ENCODE measurements around the gene VCY.
"Not testable (repeated sequence)": the region's sequence is repeated elsewhere in the genome, so short reads cannot be mapped to it uniquely, and the experiment has no call there.

Gene VCY
- long read RNA-seq = 0 reads

DNA sequence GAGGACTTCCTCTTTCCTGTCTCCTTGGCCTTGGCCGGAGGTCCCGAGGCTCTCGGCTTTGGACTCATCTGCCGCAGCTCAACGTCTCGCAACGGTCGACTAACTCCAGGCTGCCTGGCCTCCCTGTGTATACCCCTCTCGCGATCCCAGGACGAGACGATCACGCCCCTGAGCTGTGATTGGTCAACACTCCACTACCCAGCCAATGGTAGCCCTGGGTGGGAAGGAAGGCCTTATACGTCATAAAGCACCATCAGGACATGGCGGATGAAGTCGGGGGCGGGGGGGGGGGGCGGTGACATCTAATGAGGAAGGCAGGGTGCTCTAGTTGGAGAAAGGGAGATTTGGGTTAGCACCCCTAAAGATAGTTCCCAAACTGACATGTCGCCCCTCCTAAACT, at the start of gene VCY:
Gene VCY (minus strand): TSS at position 101 of the 400 bp plus-strand sequence. CDS start 33 bp downstream, at position 68.
- not testable (repeated sequence) for H3K4me3 ChIP-seq (replicated peaks; ENCODE audit: insufficient read depth, low read length); H3K27ac ChIP-seq (replicated peaks); DNase-seq (ENCODE audit: low read depth in 1 of 2, low spot score in 1 of 2); H3K27me3 ChIP-seq (ENCODE audit: insufficient read depth, poor library complexity, severe bottlenecking)

DNA sequence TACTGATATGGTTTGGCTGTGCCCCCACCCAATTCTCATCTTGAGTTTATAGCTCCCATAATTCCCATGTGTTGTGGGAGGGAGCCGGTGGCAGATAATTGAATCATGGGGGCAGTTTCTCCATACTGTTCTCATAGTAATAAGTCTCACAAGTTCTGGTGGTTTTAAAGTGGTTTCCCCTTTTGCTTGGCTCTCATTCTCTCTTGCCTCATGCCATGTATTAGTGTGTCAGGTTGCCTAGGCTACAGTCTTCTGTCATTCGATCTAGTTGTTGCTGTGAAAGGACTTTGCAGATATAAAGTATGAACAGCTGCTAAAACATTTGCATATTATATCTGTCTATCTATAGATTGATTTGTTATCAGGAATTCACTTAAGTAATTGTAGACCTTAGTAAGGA, 44.1 kb upstream of the VCY start:
- not testable (repeated sequence) for DNase-seq (ENCODE audit: low read depth in 1 of 2, low spot score in 1 of 2); H3K27me3 ChIP-seq (ENCODE audit: insufficient read depth, poor library complexity, severe bottlenecking); H3K27ac ChIP-seq (replicated peaks); H3K4me3 ChIP-seq (replicated peaks; ENCODE audit: insufficient read depth, low read length)

DNA sequence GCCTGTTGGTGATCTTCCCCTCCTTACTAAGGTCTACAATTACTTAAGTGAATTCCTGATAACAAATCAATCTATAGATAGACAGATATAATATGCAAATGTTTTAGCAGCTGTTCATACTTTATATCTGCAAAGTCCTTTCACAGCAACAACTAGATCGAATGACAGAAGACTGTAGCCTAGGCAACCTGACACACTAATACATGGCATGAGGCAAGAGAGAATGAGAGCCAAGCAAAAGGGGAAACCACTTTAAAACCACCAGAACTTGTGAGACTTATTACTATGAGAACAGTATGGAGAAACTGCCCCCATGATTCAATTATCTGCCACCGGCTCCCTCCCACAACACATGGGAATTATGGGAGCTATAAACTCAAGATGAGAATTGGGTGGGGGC, 25.6 kb upstream of the VCY start:
- DNase-seq (ENCODE audit: low read depth in 1 of 2, low spot score in 1 of 2); H3K4me3 ChIP-seq (replicated peaks; ENCODE audit: insufficient read depth, low read length); H3K27ac ChIP-seq (replicated peaks); H3K27me3 ChIP-seq (ENCODE audit: insufficient read depth, poor library complexity, severe bottlenecking): not testable (repeated sequence)

DNA sequence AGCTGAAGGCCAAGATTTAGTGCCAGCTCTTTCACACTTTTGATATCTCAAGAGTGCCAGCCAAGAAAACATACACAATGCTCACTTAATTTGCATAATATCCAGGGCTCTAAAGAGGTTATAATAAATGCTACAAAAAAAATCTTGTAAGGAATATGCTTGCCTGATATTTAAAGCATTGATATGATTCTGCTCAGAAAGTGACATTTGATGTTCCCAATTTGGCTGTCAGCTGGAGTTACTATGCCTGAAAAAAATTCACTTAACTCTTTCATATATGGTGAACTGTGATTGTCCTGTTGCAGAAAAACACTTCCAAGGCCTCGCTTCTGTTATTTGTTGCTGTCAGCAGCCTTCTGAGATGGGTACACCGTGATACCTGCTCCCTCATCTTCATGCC, 43.9 kb downstream of the VCY start:
- not testable (repeated sequence) for DNase-seq (ENCODE audit: low read depth in 1 of 2, low spot score in 1 of 2); H3K4me3 ChIP-seq (replicated peaks; ENCODE audit: insufficient read depth, low read length); H3K27me3 ChIP-seq (ENCODE audit: insufficient read depth, poor library complexity, severe bottlenecking); H3K27ac ChIP-seq (replicated peaks)
